Breast epithelium (tissue), 3 donors: ENCODE results near the gene GULP1.

Experiments
- POLR2A ChIP-seq: fragments of 450-650 bp; IDR thresholded peaks from one replicate; pipeline ENCODE4 v1.6.1; 2016; ENCODE audit warnings: antibody characterized with exemption, mild to moderate bottlenecking, moderate library complexity
- POLR2AphosphoS5 ChIP-seq, 3 donors: sonication (generic); formaldehyde crosslinking; IDR thresholded peaks; one replicate each; pipeline ENCODE4 v1.6.1; 2017; ENCODE audit warnings: antibody characterized with exemption in 3 of 3
- TF ChIP-seq, protein P1 (sequence below), 3 donors: fragments of 450-650 bp; IDR thresholded peaks; one replicate each; pipeline ENCODE4 v1.5.1; 2016 to 2017; ENCODE audit warnings: antibody characterized with exemption in 3 of 3, mild to moderate bottlenecking in 3 of 3, moderate library complexity in 3 of 3

DNA sequence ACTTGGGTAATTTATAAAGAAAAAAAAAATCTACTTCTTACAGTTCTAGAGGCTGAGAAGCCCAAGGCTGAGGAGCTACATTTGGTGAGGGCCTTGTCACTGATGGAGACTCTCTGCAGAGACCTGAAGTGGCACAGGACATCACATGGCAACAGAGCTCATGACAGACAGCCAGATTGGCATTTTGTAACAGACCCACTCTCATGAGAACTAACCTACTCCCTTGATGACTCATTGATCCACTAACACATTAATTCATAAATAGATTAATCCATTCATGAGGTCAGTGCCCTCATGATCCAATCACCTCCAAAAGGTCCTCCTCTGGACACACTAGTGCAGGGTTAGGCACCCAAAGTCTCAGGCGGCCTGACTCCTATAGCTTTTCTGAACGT lies 318.4 kb downstream of the GULP1 start:
- TF ChIP-seq POLR2A (no peak), POLR2AphosphoS5 (IDR thresholded peaks at IDR 0.05) (no peak)
- TF ChIP-seq, protein P1, sequence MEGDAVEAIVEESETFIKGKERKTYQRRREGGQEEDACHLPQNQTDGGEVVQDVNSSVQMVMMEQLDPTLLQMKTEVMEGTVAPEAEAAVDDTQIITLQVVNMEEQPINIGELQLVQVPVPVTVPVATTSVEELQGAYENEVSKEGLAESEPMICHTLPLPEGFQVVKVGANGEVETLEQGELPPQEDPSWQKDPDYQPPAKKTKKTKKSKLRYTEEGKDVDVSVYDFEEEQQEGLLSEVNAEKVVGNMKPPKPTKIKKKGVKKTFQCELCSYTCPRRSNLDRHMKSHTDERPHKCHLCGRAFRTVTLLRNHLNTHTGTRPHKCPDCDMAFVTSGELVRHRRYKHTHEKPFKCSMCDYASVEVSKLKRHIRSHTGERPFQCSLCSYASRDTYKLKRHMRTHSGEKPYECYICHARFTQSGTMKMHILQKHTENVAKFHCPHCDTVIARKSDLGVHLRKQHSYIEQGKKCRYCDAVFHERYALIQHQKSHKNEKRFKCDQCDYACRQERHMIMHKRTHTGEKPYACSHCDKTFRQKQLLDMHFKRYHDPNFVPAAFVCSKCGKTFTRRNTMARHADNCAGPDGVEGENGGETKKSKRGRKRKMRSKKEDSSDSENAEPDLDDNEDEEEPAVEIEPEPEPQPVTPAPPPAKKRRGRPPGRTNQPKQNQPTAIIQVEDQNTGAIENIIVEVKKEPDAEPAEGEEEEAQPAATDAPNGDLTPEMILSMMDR (IDR thresholded peaks at IDR 0.05): no peak
